Stimulated activated CD8-positive, alpha-beta memory T cell treated with anti-CD3 and anti-CD28 coated beads, Interleukin-2, amount 100 ng/mL, for 1 hour (primary cell): ENCODE measurements around the gene CASQ1.

Source experiments
- DNase-seq, 2 donors: peaks; one replicate each; pipeline ENCODE4 v3.0.0-alpha.2; 2020; ENCODE audit warnings: low read depth in 2 of 2

The CASQ1 gene

GRCh38 chr1:160189649-160190625 lies at the start of gene CASQ1:
CASQ1 (plus strand) TSS chr1:160190575; CDS start chr1:160190752, 177 bp downstream.
- DNase-seq: no peak

- no peak for DNase-seq
Measured at GRCh38 chr1:160143695-160144094, 46.7 kb upstream of the CASQ1 start.

GRCh38 chr1:160144921-160145320 lies 45.5 kb upstream of the CASQ1 start:
- no peak for DNase-seq

GRCh38 chr1:160146107-160146506 lies 44.3 kb upstream of the CASQ1 start:
- DNase-seq: no peak

GRCh38 chr1:160148121-160148520 lies 42.3 kb upstream of the CASQ1 start:
- no peak for DNase-seq

- no peak for DNase-seq
Measured at GRCh38 chr1:160149233-160149632, 41.1 kb upstream of the CASQ1 start.

GRCh38 chr1:160149716-160150115 lies 40.7 kb upstream of the CASQ1 start:
- no peak for DNase-seq

GRCh38 chr1:160151303-160151702 lies 39.1 kb upstream of the CASQ1 start, which contains the start of gene ATP1A4:
ATP1A4 (plus strand) TSS chr1:160151603; CDS start chr1:160152041, 438 bp downstream.
- no peak for DNase-seq

GRCh38 chr1:160154790-160155189 lies 35.6 kb upstream of the CASQ1 start:
- no peak for DNase-seq

GRCh38 chr1:160156361-160156760 lies 34.0 kb upstream of the CASQ1 start:
- DNase-seq: no peak

GRCh38 chr1:160157174-160157573 lies 33.2 kb upstream of the CASQ1 start:
- DNase-seq: no peak

GRCh38 chr1:160158031-160158430 lies 32.3 kb upstream of the CASQ1 start:
- no peak for DNase-seq

GRCh38 chr1:160158534-160158933 lies 31.8 kb upstream of the CASQ1 start:
- no peak for DNase-seq

- DNase-seq: no peak
Measured at GRCh38 chr1:160159846-160160245, 30.5 kb upstream of the CASQ1 start.

- DNase-seq: no peak
Measured at GRCh38 chr1:160161965-160162705, 28.2 kb upstream of the CASQ1 start.

- no peak for DNase-seq
Measured at GRCh38 chr1:160162931-160163330, 27.4 kb upstream of the CASQ1 start.

- no peak for DNase-seq
Measured at GRCh38 chr1:160163615-160164014, 26.8 kb upstream of the CASQ1 start.

- no peak for DNase-seq
Measured at GRCh38 chr1:160164121-160164520, 26.3 kb upstream of the CASQ1 start.

- no peak for DNase-seq
Measured at GRCh38 chr1:160166166-160166868, 24.1 kb upstream of the CASQ1 start.

GRCh38 chr1:160167056-160167455 lies 23.3 kb upstream of the CASQ1 start:
- no peak for DNase-seq

GRCh38 chr1:160167580-160167979 lies 22.8 kb upstream of the CASQ1 start:
- no peak for DNase-seq

- DNase-seq: no peak
Measured at GRCh38 chr1:160168016-160168415, 22.4 kb upstream of the CASQ1 start.
